NCI-H69 (cell line): Measurements from ENCODE around the gene DENND1A.

ENCODE experiments used
- DNase-seq: peaks from one replicate; lab custom pipeline; 2025; lab: John Stamatoyannopoulos, UW

Gene DENND1A

GRCh38 chr9:123772967-123773366 lies 157.0 kb downstream of the DENND1A start:
- DNase-seq = no peak

DNA sequence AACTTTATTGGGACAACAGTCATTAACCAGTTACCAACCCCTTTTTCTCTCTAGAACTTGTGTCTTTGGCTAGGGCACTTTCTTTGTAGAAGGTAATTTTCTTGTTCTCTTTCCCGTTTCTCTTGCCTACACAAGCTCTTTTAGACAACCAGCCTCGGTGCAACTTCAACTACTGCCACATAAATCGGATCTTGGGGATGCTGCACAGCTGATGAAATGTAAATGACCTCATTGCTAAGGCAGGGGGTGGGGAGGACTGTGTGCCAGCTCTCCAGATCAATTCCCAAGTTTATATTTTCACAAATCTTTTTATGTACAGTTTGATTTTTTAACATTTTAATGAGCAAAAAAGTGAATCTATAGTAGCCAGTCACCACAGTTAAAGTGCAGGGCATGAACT lies 157.6 kb downstream of the DENND1A start:
- DNase-seq = peak; percentile 45

DNA sequence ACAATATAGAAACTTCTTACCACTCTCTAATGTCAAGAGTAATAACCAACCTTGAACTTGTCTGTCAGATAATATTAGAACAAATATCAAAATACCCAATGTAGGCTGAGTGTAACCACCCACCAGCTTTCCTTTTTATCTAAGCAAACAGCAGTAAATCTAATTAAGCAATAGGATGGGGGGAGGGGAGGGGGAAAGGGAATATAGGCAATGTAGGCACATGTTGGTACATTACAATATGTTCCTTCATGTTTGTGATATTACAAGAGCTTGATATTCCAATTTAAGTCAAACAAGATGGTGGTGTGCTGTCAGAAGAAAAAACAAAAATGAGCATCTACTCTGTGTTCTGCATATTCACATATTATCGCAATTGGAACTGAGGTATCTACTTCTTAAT lies 158.2 kb downstream of the DENND1A start:
- peak; percentile 79 for DNase-seq

DNA sequence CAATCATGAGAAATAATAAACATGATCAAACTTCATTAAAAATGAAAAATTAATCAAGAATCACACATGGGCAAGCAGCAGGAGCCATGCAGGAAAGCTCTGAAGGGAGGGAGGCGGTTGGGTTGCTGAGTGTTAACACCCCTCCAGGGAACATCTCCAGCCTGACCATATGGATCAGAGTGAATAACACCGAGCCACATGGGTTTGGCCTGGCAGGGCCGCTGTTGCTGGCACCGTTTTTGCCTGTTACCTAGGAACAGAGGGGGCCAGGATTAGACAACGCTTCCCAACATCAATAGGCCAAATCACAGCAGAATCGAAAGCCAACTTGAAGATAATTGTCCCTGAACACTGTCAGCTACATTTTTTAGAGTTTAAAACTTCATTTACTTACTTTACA lies 160.2 kb downstream of the DENND1A start:
- DNase-seq = peak; percentile 98

DNA sequence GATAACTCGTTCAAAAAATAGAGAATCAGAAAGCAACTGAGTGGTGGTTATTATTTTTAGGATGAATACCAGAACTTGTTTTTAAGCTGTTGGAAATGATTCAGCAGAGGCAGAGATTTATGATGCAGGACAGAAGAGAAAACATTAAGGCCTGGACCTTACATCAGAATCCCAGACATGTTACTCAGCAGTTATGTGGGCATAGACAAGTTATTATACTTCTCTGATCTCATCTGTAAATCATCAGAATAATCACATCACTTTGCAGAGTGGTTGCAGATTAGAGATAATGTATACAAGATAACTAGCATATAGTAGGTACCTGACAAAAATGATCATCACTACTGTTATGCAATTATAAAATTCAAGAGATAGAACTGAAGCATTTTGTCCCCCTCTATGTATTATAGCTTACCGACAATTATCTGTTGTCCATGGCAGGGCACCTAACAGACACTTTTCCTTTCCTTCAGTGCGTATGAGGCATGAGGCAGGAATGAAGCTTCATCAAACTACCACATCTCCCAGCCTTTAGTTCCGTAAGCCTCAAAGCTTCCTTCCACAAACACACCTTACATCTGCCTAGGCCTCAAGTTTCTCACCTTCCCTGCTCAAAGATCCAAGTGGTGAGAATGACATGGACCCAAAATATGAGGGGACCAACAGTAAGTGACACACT lies 165.9 kb downstream of the DENND1A start:
- peak; percentile 32 for DNase-seq

DNA sequence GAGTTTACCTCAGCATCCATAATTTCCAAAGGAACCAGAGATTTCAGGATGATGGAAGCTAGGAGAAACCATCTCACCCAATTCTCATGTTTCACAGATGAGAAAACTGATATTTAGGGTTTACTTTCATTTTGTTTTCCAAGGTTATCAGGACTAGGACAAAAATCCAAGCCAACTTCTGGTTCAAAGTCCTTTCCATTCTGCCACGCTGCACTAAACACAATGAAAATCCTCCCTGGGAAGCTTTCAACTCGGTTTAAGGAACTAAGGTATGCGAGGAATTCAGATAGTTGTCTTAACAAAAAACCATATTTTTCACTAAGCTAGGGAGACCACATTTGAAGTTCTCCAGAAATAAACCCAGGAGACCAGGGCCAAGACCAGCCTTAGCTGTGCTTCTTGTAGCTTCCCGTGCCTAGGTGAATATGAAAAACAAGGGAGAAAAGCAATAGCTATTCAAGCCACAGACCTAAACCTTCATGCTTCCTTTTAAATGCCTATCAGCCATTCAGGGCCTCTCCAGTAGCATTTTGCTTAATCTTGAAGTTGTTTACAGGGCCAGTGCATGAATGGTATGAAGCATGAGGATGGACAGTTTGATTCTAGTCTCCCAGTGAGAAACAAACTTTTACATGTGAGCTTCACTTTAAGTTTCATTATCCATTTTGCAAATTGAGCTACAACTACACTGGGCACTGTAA lies 167.9 kb downstream of the DENND1A start:
- no peak for DNase-seq

DNA sequence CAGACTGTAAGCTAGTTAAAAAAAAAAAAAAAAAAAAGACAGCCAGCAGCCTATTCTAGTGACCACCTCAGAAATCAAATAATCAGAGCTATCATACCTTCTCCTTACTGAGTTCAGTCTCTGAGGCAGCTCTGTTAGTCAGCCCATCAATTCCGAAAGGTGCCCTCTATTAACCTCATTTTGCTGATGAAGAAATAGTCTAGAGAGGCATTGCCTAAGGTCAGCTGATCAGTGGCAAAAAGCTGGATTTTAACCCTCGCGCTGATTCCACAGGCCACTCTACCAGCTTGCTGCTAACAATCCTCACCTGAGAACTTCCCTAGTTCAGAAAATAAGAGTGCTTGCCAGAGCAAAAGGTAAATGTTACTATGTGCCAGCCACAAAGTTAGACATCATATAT lies 172.0 kb downstream of the DENND1A start:
- DNase-seq = no peak

DNA sequence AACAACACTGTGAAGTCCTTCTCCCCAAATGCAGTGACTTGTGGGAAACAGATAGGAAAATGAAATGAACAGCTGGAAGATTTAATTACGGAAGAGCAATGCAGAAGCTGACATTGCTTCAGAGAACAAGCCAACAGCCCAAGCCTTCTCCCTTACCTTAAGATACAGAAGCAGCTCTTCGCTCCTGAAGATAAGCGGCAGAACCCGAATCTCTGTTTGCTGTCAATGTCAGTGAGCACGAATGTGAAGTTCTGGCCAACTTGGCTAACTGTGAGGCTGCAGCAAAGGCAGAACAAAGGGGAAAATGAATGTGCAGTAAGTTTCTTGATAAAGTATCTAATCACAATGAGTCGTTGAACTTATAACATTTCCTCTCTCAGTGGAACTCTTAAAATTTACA lies 172.4 kb downstream of the DENND1A start:
- DNase-seq = no peak

GRCh38 chr9:123756484-123757106 lies 173.3 kb downstream of the DENND1A start:
- DNase-seq = no peak

- no peak for DNase-seq
These were observed 176.2 kb downstream of the DENND1A start for GRCh38 chr9:123753669-123754258.

- no peak for DNase-seq
These were observed 176.9 kb downstream of the DENND1A start for GRCh38 chr9:123753016-123753415.

GRCh38 chr9:123749580-123750202 lies 180.2 kb downstream of the DENND1A start:
- peak; percentile 23 for DNase-seq

GRCh38 chr9:123746765-123747164 lies 183.2 kb downstream of the DENND1A start:
- no peak for DNase-seq

DNA sequence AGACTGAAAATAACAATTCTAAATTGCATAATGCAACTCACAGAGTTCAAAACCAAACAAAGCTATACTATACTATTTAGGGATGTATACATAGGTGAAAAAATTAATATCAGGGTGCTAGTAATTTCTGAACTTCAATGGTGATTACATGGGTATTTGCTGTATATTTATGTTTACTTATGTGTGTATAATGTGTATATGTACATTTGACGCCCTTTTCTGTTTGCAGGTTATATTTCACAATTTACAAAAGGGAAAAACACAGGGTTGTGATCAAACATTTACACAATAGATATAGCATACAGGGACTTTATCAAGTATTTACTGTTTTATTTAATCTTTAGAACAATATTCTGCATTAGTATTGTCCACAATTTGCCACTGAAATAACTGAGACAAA lies 184.0 kb downstream of the DENND1A start:
- DNase-seq = peak; percentile 18

GRCh38 chr9:123745451-123745850 lies 184.5 kb downstream of the DENND1A start:
- DNase-seq = peak; percentile 24

DNA sequence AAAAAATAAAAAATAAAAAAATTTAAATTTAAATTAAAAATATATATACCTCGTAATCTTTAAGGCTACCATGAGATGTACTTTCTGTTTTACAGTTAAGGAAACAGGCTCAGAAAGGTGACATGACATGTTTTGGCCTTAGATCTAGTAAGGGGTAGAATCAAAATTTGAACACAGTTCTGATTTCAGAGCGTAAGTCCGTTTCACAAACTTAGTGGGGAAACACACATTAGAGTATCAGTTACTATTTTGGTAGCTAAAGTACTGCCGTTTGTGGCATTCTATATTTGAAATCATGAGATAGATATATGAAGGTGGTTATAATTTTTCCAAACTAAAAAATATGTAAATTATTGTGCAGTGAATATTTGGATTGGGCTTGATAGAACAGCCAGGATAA lies 186.2 kb downstream of the DENND1A start:
- DNase-seq = no peak

DNA sequence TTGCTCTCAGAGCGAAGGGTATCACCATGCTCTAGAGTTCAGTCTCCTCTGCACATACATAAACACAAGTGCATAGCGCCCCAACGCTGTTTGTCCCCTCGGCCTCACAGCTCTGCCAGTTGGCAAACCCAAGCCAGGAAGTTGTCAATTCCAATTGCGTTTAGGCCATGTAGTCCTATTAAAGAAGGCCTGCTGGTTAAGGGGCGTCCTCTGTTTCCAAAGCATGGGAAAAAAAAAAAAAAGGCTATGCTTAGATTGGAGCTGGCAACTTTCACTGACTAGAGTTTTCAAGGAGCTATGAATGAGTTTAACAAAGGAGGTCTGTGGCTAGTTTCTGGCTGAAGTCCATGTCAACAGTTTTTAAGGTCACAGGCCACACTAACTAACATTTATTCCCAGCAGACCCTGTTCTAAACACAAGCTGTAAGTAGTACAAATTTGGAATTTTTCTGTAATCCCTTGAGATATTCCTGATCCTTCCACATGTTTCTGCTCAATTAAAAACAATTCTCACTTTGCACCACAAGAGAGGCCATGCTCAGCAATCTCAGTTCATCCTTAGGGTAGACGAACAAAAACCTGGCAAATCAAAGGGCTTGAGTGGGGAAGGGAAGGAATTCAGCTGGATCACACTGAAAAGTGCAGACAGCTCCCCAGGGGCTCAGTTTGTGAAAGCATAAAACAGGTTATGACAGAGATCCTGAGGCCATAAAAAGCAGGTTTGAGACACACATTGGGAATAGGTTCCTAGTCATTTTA lies 187.7 kb downstream of the DENND1A start:
- DNase-seq = peak; percentile 73

DNA sequence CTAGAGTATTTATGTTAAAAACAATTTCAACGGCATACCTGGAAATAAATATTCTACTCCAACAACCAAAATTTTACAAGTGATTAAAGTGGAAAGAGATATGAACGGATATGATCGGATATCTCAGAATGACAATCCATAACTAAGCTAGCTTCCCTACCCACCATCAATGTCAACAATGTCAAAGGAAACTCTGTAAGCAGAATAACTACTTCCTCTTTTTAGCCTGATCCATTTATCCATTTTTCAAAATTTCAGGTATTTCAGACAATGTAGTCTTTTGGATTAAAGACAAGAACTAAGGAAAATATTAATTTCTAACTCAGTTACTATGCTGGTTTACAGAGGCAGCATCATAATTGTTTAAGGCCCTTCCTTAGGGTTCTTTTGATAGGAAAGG lies 188.7 kb downstream of the DENND1A start:
- DNase-seq = no peak

DNA sequence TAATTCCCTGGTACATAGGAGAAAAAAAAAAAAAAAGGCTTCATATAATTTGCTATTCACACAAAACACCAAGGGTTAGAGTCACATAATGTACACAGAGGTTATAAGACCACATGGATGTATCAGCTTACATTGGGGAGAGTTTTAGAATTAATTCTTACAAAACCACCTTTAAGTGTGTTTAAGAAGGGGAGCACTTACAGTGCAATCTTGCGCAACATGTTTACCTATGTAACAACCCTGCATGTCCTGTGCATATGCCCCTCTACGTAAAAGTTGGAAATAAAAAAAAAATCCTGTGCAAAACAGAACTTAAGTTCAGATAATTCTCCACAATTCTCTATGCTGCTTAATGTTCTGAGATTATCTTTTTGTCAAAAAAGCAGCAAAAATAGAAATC lies 190.0 kb downstream of the DENND1A start:
- DNase-seq = peak; percentile 17

GRCh38 chr9:123739387-123739786 lies 190.5 kb downstream of the DENND1A start:
- DNase-seq = no peak

DNA sequence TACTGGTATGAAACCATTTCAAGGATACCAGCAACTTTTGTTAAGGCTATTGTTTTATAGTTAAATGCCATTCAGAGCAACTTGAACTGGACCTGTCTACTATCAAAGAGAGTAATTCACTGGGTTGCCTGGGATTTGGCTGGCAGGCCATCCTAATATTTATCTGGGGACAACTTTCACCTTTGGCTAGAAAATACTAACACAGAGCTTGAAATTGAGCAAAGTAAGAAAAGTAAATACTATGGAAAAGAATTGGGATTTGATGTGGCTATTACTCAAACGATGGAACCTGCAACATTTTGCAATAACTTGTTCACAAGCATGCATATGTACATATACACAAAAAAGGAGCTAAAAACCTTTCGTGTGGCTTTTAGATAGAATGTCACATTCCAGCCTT lies 191.3 kb downstream of the DENND1A start:
- no peak for DNase-seq

GRCh38 chr9:123735376-123735775 lies 194.6 kb downstream of the DENND1A start:
- no peak for DNase-seq
